Umbilical cord (tissue), 2 donors: Measurements from ENCODE around the gene PHACTR2. TPM values are rescaled to one million over a fixed set of nuclear protein-coding genes. Genes with fewer than 3 reads are reported as not detected.
"Not testable (repeated sequence)": the region's sequence is repeated elsewhere in the genome, so short reads cannot be mapped to it uniquely, and the experiment has no call there.

Experiments
- DNase-seq: peaks from one replicate; pipeline ENCODE4 v3.0.0-alpha.2; 2015; ENCODE audit warnings: low spot score
- total RNA-seq: library from RNA; depleted of rRNA; stranded (reverse); fragments of >200 nt; gene quantifications from one replicate; pipeline ENCODE4 v1.2.3, GENCODE V29; 2014; ENCODE audit warnings: low replicate concordance; ENCODE audit not compliant: insufficient read depth

Gene PHACTR2
- total RNA-seq, 1 donor from 2014 or later = 232 TPM

GRCh38 chr6:143765422-143766184 lies 87.8 kb downstream of the PHACTR2 start:
- no peak for DNase-seq

- DNase-seq = no peak
Observed at GRCh38 chr6:143766185-143766553, 88.4 kb downstream of the PHACTR2 start.

GRCh38 chr6:143767433-143767832 lies 89.7 kb downstream of the PHACTR2 start:
- DNase-seq = no peak

- DNase-seq = peak; percentile 90
Observed at GRCh38 chr6:143772116-143773086, 94.6 kb downstream of the PHACTR2 start.

GRCh38 chr6:143773506-143774150 lies 95.9 kb downstream of the PHACTR2 start:
- DNase-seq = peak; percentile 90

- DNase-seq = peak; percentile 58
Observed at GRCh38 chr6:143774347-143774746, 96.6 kb downstream of the PHACTR2 start.

GRCh38 chr6:143775336-143775735 lies 97.6 kb downstream of the PHACTR2 start:
- DNase-seq = peak; percentile 96

GRCh38 chr6:143778926-143779325 lies 101.2 kb downstream of the PHACTR2 start:
- DNase-seq = no peak

GRCh38 chr6:143782481-143782880 lies 104.7 kb downstream of the PHACTR2 start:
- DNase-seq = peak; percentile 20

- DNase-seq = no peak
Observed at GRCh38 chr6:143783077-143783476, 105.3 kb downstream of the PHACTR2 start.

GRCh38 chr6:143784316-143784715 lies 106.6 kb downstream of the PHACTR2 start:
- no peak for DNase-seq

GRCh38 chr6:143786371-143786770 lies 108.6 kb downstream of the PHACTR2 start:
- not testable (repeated sequence) for DNase-seq

GRCh38 chr6:143792402-143793279 lies 114.9 kb downstream of the PHACTR2 start:
- DNase-seq = no peak

- DNase-seq = no peak
Observed at GRCh38 chr6:143793280-143793619, 115.5 kb downstream of the PHACTR2 start.

- not testable (repeated sequence) for DNase-seq
Observed at GRCh38 chr6:143796551-143796950, 118.8 kb downstream of the PHACTR2 start.

- DNase-seq = not testable (repeated sequence)
Observed at GRCh38 chr6:143798487-143798886, 120.7 kb downstream of the PHACTR2 start.

- no peak for DNase-seq
Observed at GRCh38 chr6:143802833-143803565, 125.2 kb downstream of the PHACTR2 start.

- no peak for DNase-seq
Observed at GRCh38 chr6:143803769-143804568, 126.2 kb downstream of the PHACTR2 start.

- no peak for DNase-seq
Observed at GRCh38 chr6:143804835-143805239, 127.1 kb downstream of the PHACTR2 start.
